OCI-LY7 (cell line): ENCODE results near the gene MED15. TPM values are rescaled to one million over a fixed set of nuclear protein-coding genes. Genes with fewer than 3 reads are reported as not detected.

Experiments
- BruUV-seq: library from RNA; stranded (reverse); fragments of 400-500 nt; replicated peaks from 2 replicates; lab custom pipeline; 2021; lab: Mats Ljungman, UMichigan
- CTCF ChIA-PET: fragments of 300-600 bp; sonication (Branson Sonifier 250); formaldehyde crosslinking; loops from one replicate; lab custom pipeline; 2022; ENCODE audit warnings: antibody characterized with exemption; ENCODE audit not compliant: unreplicated experiment; lab: Charles Lee
- POLR2A ChIA-PET: fragments of 300-600 bp; sonication (Branson Sonifier 250); formaldehyde crosslinking; loops from one replicate; lab custom pipeline; 2022; ENCODE audit warnings: antibody characterized with exemption; lab: Charles Lee
- DNase-seq: peaks from one replicate; pipeline ENCODE4 v3.0.0-alpha.2; 2015; ENCODE audit warnings: low spot score
- H2AFZ ChIP-seq: fragments of 200-600 bp; sonication (generic), shearing (Covaris generic); 2 replicates; pipeline ENCODE4 v1.6.1; 2014; ENCODE audit warnings: mild to moderate bottlenecking, antibody characterized with exemption, low read length, moderate library complexity
- H3K27ac ChIP-seq: fragments of 200-600 bp; sonication (generic); 2 replicates; pipeline ENCODE4 v1.5.1; 2014; ENCODE audit warnings: mixed run types, low read depth, mild to moderate bottlenecking, moderate library complexity, low read length, inconsistent platforms; ENCODE audit not compliant: poor library complexity, severe bottlenecking
- H3K36me3 ChIP-seq: fragments of 200-600 bp; sonication (generic); 2 replicates; pipeline ENCODE4 v1.6.1; 2014; ENCODE audit warnings: mild to moderate bottlenecking, antibody characterized with exemption, low read length, moderate library complexity, mixed read lengths; ENCODE audit not compliant: insufficient read depth
- H3K4me1 ChIP-seq: fragments of 200-600 bp; sonication (generic); 2 replicates; pipeline ENCODE4 v1.5.1; 2014; ENCODE audit warnings: mild to moderate bottlenecking, low read length; ENCODE audit not compliant: insufficient read depth, poor library complexity, severe bottlenecking
- H3K4me2 ChIP-seq: fragments of 200-600 bp; sonication (generic); 2 replicates; pipeline ENCODE4 v1.6.1; 2014; ENCODE audit warnings: mild to moderate bottlenecking, low read length
- H3K4me3 ChIP-seq: fragments of 200-600 bp; sonication (generic); 2 replicates; pipeline ENCODE4 v1.5.1; 2014; ENCODE audit warnings: mild to moderate bottlenecking, low read depth, low read length; ENCODE audit not compliant: poor library complexity, severe bottlenecking
- H3K79me2 ChIP-seq: fragments of 200-600 bp; sonication (generic); 2 replicates; pipeline ENCODE4 v1.6.1; 2016; ENCODE audit warnings: low read depth, mild to moderate bottlenecking, low read length, moderate library complexity, mixed read lengths; ENCODE audit not compliant: insufficient read depth
- H3K9me2 ChIP-seq: fragments of 200-600 bp; sonication (generic); 2 replicates; pipeline ENCODE4 v1.6.1; 2016; ENCODE audit warnings: mild to moderate bottlenecking, low read length, mixed read lengths; ENCODE audit not compliant: insufficient read depth
- H3K9me3 ChIP-seq: fragments of 200-600 bp; sonication (generic); 2 replicates; pipeline ENCODE4 v1.6.1; 2014; ENCODE audit warnings: mild to moderate bottlenecking, mixed run types, low read length, mixed read lengths
- H4K20me1 ChIP-seq: fragments of 200-600 bp; sonication (generic); 2 replicates; pipeline ENCODE4 v1.6.1; 2014; ENCODE audit warnings: mild to moderate bottlenecking, antibody characterized with exemption, low read length, moderate library complexity, mixed read lengths; ENCODE audit not compliant: insufficient read depth
- CTCF ChIP-seq: fragments of 200-600 bp; sonication (generic); conservative IDR thresholded peaks from 2 replicates; pipeline ENCODE4 v1.5.1; 2014; ENCODE audit warnings: mild to moderate bottlenecking, antibody characterized with exemption, low read length, moderate library complexity, mixed read lengths
- EZH2phosphoT487 ChIP-seq: fragments of 200-600 bp; sonication (generic); IDR thresholded peaks from 2 replicates; pipeline ENCODE4 v1.6.1; 2018; ENCODE audit warnings: low read depth, borderline replicate concordance, mild to moderate bottlenecking, mixed run types, antibody characterized with exemption, low read length, moderate library complexity, mixed read lengths
- intact Hi-C: fragments of 100-400 bp; cut with micrococcal nuclease; formaldehyde crosslinking; loops from one replicate; pipeline ENCODE4 v1.10.0; 2022; ENCODE audit not compliant: unreplicated experiment
- total RNA-seq, 2 experiments: library from RNA; depleted of rRNA in 1 of 2; stranded (reverse); fragments of >200 nt in 1 of 2; shearing (Covaris generic) in 1 of 2; gene quantifications; 2 replicates each; pipeline ENCODE4 v1.2.3, GENCODE V29; 2014 to 2022

MED15 gene
- total RNA-seq, 2 experiments from 2014 or later, result 28.7 to 79.2 TPM

GRCh38 chr22:20568502-20569058 is 61.2 kb downstream of the MED15 start:
- ChIA-PET CTCF (no interaction called here), POLR2A (no interaction called here)
- TF ChIP-seq CTCF, result no peak
- no peak for TF ChIP-seq EZH2phosphoT487
- BruUV-seq, result no TSS peak
- H2AFZ ChIP-seq, result no peak overlapping the region
- DNase-seq, result no peak
- H4K20me1 ChIP-seq, result peaks cover 4% of the 10 kb centered on the region; the same call in 1 of the 2 replicates
- no peaks in the 10 kb centered on the region for H3K4me1 ChIP-seq
- H3K79me2 ChIP-seq, result no peaks in the 10 kb centered on the region
- no peak overlapping the region for H3K4me3 ChIP-seq
- H3K36me3 ChIP-seq, result peaks cover 86% of the 10 kb centered on the region
- H3K4me2 ChIP-seq, result no peak overlapping the region
- no peak overlapping the region for H3K27ac ChIP-seq
- H3K9me2 ChIP-seq, result no peaks in the 10 kb centered on the region
- no peaks in the 10 kb centered on the region for H3K9me3 ChIP-seq
- intact Hi-C loops, result no loop called here

GRCh38 chr22:20569059-20570058 is 61.9 kb downstream of the MED15 start:
- ChIA-PET CTCF (no interaction called here), POLR2A (no interaction called here)
- no peak overlapping the region for H3K4me2 ChIP-seq
- no peaks in the 10 kb centered on the region for H3K79me2 ChIP-seq
- TF ChIP-seq CTCF (no peak), EZH2phosphoT487 (no peak)
- no peaks in the 10 kb centered on the region for H3K4me1 ChIP-seq
- intact Hi-C loops, result no loop called here
- H2AFZ ChIP-seq, result no peak overlapping the region
- peaks cover 86% of the 10 kb centered on the region for H3K36me3 ChIP-seq
- H3K9me2 ChIP-seq, result no peaks in the 10 kb centered on the region
- no peak overlapping the region for H3K4me3 ChIP-seq
- H3K27ac ChIP-seq, result no peak overlapping the region
- no peaks in the 10 kb centered on the region for H3K9me3 ChIP-seq
- peaks cover 4% of the 10 kb centered on the region; the same call in 1 of the 2 replicates for H4K20me1 ChIP-seq
- DNase-seq, result no peak
- no TSS peak for BruUV-seq
